Measurements from ENCODE around the gene LGR4. TPM values are rescaled to one million over a fixed set of nuclear protein-coding genes. Genes with fewer than 3 reads are reported as not detected.

LGR4 gene
- total RNA-seq, 4 donors from 2014 or later: 9.4 to 57.9 (median 16.1) TPM

DNA sequence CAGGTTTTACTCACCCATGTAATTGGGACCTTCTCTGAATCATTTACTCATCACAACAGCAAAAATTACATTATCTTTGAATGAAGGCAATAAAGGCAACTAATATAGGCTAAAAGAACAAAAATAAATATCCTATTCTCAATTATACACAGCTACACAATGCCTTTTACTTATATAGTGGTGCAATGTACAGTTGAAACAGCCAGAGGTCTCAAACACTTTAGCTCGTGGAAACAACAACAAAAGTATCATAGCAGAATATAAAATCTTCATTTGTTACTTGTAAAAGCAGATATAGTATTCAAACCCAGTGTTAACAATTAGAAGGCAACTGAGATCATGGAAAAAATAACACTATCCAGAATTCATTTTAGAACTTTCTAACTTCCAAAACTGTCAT is 88.9 kb downstream of the LGR4 start:
- H3K36me3 ChIP-seq: no peaks in the 10 kb centered on the region
- no peak overlapping the region for H3K4me3 ChIP-seq

DNA sequence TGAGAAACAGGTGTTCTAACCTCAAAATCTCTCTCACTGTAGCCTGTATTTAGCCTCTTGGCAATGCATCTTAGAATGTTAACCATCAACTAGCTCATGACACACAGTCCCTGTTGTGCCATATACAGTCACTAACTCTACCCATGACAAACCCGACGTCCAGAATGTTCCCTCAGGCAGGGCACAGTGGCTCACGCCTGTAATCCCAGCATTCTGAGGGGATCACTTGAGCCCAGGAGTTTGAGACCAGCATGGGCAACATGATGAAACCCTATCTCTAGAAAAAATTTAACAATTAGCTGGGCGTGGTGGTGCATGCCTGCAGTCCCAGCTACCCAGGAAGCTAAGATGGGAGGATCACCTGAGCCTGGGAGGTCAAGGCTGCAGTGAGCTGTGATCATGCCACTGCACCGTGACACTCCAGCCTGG is 91.3 kb downstream of the LGR4 start:
- H3K27ac ChIP-seq: no peak overlapping the region
- H3K27me3 ChIP-seq: no peaks in the 10 kb centered on the region
- H3K4me3 ChIP-seq: no peak overlapping the region
- no peaks in the 10 kb centered on the region for H3K9me3 ChIP-seq
- TF ChIP-seq POLR2A (IDR thresholded peaks at IDR 0.05): no peak
- TF ChIP-seq, protein P1, sequence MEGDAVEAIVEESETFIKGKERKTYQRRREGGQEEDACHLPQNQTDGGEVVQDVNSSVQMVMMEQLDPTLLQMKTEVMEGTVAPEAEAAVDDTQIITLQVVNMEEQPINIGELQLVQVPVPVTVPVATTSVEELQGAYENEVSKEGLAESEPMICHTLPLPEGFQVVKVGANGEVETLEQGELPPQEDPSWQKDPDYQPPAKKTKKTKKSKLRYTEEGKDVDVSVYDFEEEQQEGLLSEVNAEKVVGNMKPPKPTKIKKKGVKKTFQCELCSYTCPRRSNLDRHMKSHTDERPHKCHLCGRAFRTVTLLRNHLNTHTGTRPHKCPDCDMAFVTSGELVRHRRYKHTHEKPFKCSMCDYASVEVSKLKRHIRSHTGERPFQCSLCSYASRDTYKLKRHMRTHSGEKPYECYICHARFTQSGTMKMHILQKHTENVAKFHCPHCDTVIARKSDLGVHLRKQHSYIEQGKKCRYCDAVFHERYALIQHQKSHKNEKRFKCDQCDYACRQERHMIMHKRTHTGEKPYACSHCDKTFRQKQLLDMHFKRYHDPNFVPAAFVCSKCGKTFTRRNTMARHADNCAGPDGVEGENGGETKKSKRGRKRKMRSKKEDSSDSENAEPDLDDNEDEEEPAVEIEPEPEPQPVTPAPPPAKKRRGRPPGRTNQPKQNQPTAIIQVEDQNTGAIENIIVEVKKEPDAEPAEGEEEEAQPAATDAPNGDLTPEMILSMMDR (IDR thresholded peaks at IDR 0.05): no peak
- DNase-seq: no peak
- H3K36me3 ChIP-seq: no peaks in the 10 kb centered on the region
- intact Hi-C loops (cut with DNase I; ENCODE audit: low total_unique reads): no loop called here
- no peaks in the 10 kb centered on the region for H3K4me1 ChIP-seq

More for the DNA sequence above, 88.9 kb downstream of the LGR4 start:
- H3K27ac ChIP-seq: no peak overlapping the region
- no peak for TF ChIP-seq POLR2A (IDR thresholded peaks at IDR 0.05)
- TF ChIP-seq, protein P1 (IDR thresholded peaks at IDR 0.05): no peak
- no peaks in the 10 kb centered on the region for H3K4me1 ChIP-seq
- no peaks in the 10 kb centered on the region for H3K9me3 ChIP-seq
- H3K27me3 ChIP-seq: no peaks in the 10 kb centered on the region
- no peak for DNase-seq
- intact Hi-C loops (cut with DNase I; ENCODE audit: low total_unique reads): no loop called here

DNA sequence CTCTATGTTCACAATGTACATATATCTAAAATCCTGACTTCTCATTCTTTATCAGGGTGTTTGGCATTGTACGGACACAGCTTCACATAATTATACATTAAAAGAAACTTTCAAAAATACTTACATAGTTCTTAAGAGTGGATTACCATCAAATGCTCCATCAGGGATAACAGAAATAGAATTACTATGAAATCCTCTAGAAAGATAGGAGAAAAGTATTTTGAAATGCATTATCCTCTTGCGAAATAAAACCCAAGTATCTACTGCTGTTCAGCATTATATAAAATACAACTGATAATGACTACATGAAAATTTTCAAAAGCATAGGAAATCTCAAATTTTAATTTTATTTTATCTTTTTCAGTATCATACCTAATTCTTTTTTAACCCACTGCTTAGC is 91.8 kb downstream of the LGR4 start:
- no peak for TF ChIP-seq POLR2A (IDR thresholded peaks at IDR 0.05)
- TF ChIP-seq, protein P1 (IDR thresholded peaks at IDR 0.05): no peak
- H3K9me3 ChIP-seq: no peaks in the 10 kb centered on the region
- no peak overlapping the region for H3K4me3 ChIP-seq
- no peaks in the 10 kb centered on the region for H3K27me3 ChIP-seq
- intact Hi-C loops (cut with DNase I; ENCODE audit: low total_unique reads): no loop called here
- no peaks in the 10 kb centered on the region for H3K4me1 ChIP-seq
- no peak for DNase-seq
- no peaks in the 10 kb centered on the region for H3K36me3 ChIP-seq
- no peak overlapping the region for H3K27ac ChIP-seq

DNA sequence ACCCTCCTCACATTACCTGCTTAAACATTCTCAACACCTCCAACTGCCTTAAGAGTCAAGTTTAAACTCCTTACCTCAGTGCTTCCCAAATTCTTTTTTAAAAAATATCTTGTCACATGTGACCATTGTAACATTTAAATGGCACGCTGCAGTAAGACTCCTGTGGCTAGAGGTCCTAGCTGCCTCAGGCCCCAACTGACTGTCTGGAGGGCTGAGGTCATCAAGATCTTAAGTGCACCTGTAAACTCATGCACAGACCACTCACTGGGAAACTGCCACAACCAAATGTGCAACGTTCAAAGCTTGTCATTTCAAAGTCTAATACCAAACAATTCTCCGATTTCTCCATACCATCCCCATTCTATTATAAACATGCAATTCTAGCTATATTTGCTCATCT is 93.1 kb downstream of the LGR4 start:
- intact Hi-C loops (cut with DNase I; ENCODE audit: low total_unique reads): no loop called here
- DNase-seq: no peak
- Histone ChIP-seq H3K27me3 (no peaks in the 10 kb centered on the region), H3K36me3 (no peaks in the 10 kb centered on the region), H3K4me3 (no peak overlapping the region), H3K4me1 (no peaks in the 10 kb centered on the region), H3K27ac (no peak overlapping the region), H3K9me3 (no peaks in the 10 kb centered on the region)
- TF ChIP-seq, protein P1 (IDR thresholded peaks at IDR 0.05): no peak
- no peak for TF ChIP-seq POLR2A (IDR thresholded peaks at IDR 0.05)

DNA sequence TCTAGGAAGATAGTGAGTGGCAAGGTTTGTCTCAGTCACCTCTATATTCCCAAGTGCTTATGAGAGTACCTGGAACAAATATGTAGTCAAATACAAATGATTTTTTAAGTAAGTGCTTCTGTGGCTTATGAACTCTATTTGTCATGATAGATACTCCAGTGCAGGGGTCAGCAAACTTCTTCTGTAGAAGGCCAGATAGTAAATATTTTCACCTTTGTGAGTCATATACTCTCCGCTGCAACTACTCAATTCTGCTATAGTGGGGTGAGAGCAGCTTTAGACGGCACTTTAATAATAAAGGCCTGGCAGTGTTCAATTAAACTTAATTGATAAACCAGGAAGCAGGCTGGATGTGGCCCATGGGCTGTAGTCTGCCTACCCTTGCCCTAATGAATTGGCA is 97.2 kb downstream of the LGR4 start:
- Histone ChIP-seq H3K4me1 (no peaks in the 10 kb centered on the region), H3K27me3 (no peaks in the 10 kb centered on the region), H3K4me3 (no peak overlapping the region), H3K27ac (no peak overlapping the region), H3K9me3 (no peaks in the 10 kb centered on the region), H3K36me3 (no peaks in the 10 kb centered on the region)
- no peak for DNase-seq
- no peak for TF ChIP-seq POLR2A (IDR thresholded peaks at IDR 0.05)
- TF ChIP-seq, protein P1 (IDR thresholded peaks at IDR 0.05): no peak
- intact Hi-C loops (cut with DNase I; ENCODE audit: low total_unique reads): no loop called here

Measured in uterus (tissue), 4 donors.